GM18520 (cell line): Measurements from ENCODE around the gene TCERG1.

Source experiments
- ATAC-seq: cut with Tn5 transposase; IDR thresholded peaks from one replicate; pipeline ENCODE4 v1.9.1; 2021; ENCODE audit not compliant: unreplicated experiment

TCERG1 gene

GRCh38 chr5:146451411-146451810 is 4.3 kb downstream of the TCERG1 start:
- ATAC-seq, result no peak

- no peak for ATAC-seq
Measured at GRCh38 chr5:146457431-146457830, 10.3 kb downstream of the TCERG1 start.

GRCh38 chr5:146458894-146459293 is 11.8 kb downstream of the TCERG1 start:
- no peak for ATAC-seq

DNA sequence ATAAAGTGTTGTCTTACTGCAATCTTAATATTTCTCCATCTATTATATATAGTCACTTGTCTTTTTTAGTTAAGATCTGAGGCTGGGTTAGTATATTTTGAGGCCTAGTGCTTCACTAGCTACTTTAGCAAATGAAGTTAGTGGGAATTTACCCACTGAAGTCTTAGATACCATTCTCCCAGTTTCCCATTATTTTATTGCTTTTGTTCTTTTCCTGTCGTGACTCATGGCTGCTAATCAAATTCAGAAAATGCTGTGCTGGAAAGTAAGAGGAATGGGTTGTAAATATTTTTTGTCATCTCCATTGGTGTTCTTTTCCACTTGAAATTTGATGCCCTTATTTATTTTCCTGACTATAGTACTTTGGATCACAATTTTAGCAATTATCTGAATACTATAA is 14.2 kb downstream of the TCERG1 start:
- ATAC-seq, result no peak

DNA sequence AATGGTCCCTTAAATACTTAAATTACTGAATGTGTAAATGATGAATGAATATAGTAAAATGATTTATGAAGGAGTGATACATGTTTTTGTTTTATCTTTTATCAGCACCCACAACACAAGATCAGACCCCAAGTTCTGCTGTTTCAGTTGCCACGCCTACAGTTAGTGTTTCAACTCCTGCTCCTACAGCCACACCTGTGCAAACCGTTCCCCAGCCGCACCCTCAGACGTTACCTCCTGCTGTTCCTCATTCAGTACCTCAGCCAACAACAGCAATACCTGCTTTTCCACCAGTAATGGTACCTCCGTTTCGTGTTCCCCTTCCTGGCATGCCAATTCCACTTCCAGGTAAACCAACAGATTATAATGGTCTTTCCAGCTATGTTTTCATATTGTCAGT is 16.3 kb downstream of the TCERG1 start:
- no peak for ATAC-seq

DNA sequence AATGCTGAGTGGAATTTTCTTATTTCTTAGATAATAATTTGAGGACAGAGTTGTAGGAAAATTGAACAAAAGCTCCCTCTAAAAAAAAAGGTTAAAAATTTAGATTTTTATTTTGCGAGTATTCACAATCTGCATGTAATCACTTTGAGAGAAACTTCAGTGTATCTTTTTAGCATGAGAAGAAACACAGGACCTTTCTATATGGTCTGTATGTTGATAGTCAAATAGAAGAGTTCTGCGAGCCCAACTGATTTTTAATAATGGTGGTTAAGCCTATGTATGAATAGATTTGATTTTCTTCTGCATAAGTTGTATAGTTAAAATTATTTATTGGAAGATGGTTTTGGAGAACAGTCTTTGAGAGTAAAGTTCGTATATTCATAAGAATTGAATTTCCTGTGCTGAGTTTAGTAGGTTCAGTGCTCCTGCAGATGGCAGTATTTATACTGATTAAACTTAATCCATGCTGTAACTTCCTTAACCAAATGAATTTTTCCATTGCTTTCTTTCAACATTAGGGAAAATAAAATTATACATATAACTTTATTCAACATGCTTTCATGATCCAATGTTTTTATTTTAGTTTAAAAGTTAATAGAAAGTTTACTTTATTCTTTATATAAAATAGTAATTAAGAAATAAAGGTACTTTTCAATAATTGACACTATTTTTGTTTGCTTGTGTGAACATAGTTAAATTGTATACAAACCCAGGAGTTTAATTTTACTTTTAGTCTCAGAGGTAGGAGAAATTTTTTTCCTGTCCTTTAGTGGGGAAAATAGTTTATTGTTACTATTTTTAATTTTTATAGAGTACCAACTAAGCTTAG is 19.6 kb downstream of the TCERG1 start:
- no peak for ATAC-seq

DNA sequence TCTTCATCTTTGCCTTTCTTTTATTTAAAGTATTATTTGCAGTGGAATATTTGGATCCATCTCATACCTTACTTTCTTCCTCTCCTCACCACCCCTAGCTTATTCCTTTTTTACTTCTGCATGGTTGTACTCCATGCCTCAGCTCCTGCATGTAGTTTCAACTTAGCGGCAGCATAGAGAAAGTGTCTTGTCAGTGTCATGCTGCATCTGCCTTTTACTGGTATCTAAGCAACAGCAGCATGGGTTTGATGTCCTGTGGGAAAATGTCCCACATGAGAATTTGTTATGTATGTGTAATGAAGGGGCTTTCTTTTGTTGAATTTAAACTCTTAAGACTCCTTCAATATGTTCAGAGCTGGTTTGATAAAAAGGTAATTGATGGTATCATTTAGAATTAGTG is 20.6 kb downstream of the TCERG1 start:
- ATAC-seq, result no peak

DNA sequence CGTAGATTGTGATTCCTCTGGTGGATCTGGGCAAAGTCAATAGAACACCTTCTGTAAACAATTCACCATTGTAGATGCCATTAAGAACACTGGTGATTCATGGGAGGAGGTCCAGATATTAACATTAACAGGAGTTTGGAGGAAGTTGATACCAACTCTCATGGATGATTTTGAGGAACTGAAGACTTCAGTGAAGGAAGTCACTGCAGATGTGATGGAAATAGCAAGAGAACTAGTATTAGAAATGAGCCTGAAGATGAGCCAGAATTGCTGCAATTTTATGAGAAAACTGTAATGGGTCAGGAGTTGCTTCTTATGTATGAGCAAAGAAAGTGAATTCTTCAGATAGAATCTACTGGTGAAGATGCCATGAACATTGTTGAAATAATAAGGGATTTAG is 26.9 kb downstream of the TCERG1 start:
- ATAC-seq, result no peak

- no peak for ATAC-seq
Measured at GRCh38 chr5:146475190-146475780, 28.2 kb downstream of the TCERG1 start.

GRCh38 chr5:146475906-146476305 is 28.8 kb downstream of the TCERG1 start:
- ATAC-seq, result no peak

GRCh38 chr5:146482775-146483174 is 35.6 kb downstream of the TCERG1 start:
- no peak for ATAC-seq

- no peak for ATAC-seq
Measured at GRCh38 chr5:146484714-146485391, 37.7 kb downstream of the TCERG1 start.

DNA sequence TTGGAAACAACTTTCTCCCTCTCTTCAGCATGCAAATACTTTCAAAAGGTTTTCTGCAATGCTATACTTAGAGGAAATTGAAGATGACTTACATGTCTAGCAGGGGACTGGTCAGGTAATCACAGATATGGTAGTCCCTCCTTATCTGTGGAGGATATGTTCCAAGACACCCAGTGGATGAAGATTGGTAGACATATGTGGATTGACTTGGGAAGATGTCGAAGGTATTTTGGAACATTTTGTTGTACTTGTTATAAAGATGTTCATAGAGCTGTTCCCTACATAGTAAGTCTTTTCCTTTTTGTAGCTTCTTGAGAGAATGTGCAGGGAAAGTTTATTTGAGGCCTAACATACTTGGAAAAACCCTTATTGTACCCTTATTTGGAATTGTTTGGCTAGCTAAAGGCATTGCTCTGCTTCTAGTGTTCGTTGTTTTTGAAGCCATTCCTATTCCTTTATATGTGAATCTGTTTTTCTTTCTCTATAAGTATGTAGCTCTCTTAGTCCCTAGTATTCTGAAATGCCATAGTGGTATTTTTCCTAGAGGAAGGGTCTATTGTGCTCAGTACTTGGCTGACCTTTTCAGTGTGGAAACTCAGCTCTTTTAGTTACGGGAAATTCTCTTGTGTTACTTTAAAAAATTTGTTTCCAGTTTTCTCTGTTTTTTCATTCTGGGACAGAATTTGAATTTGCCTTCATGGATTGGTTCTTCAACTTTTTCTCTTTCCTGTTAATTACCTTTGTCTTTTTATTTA is 43.1 kb downstream of the TCERG1 start:
- no peak for ATAC-seq

DNA sequence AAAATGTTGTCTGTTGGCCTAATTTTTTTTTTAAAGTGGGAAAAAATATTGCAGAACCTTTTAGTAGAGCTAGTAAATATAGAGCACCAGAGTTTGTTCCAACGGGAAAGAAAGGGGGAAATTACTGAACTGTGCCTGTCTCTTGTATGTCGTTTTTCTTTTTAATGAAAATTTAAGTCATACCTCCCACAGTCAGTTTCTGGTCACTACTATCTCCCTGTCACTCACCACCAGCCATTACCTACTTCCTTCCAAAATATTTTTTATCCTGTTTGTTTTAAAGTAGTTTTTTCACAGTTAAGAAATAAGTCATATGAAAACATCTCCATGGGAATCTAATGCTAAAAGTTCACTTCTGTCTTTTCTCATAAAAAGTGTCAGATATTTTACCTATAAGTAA is 47.5 kb downstream of the TCERG1 start:
- ATAC-seq, result no peak

DNA sequence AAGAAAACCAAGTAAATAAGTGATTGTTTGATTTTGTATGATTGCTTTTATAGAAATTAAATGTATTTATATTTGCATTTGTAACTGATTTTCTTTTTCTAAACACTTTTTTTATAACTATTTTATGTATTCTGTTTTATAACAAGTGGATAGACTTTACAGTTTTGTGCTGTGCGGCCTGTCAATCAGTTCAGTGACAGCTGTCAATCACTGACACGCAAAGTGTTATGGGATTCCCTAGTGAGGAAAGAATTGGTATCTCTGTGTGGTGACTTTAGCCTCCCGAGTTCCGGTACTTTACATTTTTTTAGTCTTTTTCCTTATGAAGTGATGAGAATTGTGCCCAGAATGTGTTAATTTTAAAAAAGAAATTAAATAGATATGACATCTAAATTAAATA is 52.5 kb downstream of the TCERG1 start:
- ATAC-seq, result no peak

GRCh38 chr5:146507428-146507827 is 60.3 kb downstream of the TCERG1 start:
- ATAC-seq, result no peak

DNA sequence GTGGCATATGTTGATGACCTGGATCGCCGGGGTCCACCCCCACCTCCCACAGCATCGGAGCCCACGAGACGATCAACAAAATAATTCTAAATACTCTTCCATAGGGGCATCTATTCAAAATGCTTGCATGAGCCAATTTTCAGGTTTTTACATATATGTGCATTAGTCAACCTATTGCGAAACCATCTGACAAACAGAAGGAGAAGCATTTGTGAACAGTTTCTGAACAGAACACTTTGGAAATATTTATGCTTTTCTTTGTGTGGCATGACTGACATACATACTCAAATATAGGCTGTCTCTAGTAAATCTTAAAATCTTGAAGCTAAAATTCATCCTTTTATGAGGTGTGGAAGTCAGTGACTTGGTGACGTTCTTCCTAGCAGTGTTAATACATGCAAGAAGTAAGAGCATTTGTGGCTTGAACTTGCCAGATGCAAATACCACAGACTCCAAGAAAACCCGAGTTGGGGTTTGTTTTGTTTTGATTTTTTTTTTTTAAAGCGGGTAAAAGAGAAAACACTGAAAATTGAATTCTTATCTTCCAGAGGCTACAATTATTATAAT is 63.5 kb downstream of the TCERG1 start:
- no peak for ATAC-seq

DNA sequence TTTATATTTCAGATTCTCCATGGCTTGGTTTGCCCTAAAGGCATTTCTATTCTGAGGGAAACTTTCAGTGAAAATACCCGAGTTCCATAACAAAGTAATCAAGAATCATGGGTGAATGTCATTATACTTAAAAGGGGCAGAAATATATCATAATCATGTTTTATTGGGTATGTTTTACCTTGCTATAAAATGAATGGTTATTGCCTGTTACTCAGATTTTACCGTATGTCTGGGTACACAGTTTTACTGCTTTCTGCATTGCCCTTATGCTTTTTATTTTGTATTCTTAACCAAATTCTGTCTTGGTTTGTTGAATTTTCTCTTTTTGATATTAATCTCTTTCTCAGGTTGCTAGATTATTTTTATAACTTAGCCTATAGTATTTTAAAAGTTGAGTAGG is 66.3 kb downstream of the TCERG1 start:
- no peak for ATAC-seq

- no peak for ATAC-seq
Measured at GRCh38 chr5:146514575-146514974, 67.4 kb downstream of the TCERG1 start.

DNA sequence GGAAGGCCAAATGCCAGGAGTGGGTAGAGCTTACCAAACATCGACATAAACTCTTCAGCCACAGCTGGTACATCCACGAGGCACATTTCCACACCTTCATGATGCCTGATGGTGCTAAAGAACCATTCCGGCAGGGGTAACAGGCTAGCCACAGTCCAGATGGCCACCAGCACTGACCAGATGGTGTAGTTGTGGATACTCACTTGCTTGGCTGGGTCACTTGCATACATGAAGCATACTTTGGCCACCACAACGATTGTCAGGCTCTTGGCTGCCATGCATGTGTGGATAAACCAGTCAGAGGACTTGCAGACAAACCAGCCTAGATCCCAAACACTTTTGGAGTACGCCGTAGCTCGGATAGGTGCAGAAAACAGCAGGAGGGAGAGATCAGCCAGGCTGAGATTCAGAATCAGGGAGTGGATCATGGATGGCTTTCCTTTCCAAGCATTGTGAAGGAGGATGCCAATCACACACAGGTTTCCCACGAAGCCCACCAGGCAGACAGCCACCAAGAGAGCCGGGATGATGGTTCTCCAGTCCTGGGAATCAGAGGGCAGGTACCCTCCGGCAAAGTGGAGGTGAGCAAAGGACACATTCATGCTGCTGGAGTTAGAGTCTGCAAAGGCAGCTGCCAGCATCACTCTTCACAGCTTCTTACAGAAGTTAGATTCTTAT is 68.5 kb downstream of the TCERG1 start:
- ATAC-seq, result no peak

DNA sequence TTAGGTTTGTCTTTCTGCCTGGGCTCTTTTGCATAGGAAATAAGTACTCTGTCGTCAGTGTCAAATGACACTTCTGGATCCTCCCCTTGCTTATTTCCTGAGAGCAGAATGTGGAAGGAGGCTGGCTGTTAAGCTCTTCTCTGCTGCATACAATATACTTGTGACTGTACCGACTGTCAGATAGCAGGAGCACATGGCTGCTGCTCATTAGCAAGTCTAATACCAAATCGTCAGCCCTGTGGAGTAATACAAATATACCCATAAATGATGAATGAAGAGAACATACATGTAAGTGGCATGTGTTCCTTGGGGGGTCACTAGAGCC is 69.0 kb downstream of the TCERG1 start, which contains the start of gene GPR151:
Gene GPR151, minus strand, starts transcription at position 40 of the 325 bp plus-strand sequence. CDS start 77 bp downstream, outside the sequence.
- no peak for ATAC-seq
